Amygdala (tissue), 56 donors: Measurements from ENCODE around the gene SLC25A4.
A peak's percentile ranks its signal among the peaks of the same experiment; 100 is the strongest.

Experiments used
- DNase-seq, 56 donors: peaks; one replicate each; lab custom pipeline; 2025; lab: John Stamatoyannopoulos, UW

Gene SLC25A4

DNA sequence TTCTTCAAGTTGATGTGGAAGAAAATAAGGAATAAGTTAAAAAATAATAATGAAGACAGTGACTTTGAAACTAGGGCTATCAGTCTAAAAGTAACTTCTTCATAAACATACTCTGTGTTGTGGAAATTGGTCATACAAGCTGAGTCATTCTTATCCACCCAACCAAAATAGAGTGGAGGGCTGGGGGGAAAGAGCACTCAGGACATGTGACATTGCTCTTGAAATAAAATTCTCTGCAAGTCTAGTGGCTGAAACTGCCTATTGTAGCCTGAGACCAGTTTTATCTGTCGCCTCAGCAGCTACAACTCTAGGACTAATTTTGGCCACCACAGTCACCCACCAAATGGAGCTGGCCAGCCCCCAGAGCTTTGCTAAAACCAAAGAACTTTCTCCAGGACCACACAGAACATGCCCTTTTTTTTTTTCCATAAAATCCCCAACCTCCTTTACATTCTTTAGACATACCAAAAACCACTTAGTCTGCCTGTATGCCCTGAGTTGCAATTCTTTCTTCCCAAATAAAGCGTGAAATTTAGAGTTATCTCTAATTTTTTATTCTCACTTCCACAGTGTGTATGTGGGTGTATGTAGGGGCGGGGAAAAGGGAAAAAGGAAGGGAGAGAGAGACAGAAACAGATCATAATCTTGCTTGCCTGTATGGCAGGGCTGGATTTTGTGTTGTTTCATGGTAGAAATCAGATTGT lies 23.0 kb upstream of the SLC25A4 start:
- no peak for DNase-seq

DNA sequence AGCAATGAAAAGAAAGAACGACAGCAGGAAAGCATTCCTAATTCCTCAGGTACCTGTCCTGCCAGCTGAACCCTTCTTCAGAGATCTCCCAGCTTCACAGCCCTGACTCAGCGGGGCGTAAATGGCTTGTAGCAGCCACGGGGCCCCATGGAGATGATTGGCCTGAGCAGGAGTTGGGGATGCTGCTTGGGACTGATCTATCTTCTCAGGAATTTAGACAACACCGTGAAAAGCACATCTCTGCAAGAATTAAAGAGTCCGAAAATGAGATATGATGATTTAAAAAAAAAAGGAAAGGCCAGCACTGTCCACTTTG lies 22.5 kb upstream of the SLC25A4 start:
- no peak for DNase-seq

DNA sequence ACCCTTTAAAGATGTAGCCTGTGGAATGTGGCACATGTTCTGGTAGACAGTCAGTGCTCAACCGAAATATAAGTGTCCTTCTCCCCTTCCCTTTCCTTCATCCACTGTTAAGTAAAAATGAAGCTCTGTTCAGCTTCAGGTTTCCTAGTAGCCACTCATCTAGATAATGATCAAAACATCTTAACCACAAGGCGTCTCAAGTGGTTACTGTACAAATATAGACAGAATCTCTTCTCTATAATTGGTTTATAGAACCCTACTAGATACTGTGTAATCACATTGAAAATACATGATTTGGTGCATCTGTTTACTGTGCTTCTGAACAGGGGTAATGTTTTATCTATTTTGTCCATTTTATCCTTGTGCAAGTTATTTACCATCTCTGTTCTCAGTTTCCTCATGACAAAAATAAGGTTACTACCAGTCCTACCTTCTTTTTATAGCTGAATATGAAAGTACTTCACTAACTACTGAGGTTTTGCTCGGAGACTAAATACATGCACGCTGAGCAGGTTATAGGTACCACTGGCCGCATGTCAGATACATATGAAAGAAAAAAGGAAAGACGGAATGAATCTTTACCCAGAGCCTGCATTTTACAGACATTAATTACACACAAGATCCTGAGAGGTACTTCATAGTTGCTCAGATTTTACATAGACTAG lies 20.3 kb upstream of the SLC25A4 start:
- no peak for DNase-seq

DNA sequence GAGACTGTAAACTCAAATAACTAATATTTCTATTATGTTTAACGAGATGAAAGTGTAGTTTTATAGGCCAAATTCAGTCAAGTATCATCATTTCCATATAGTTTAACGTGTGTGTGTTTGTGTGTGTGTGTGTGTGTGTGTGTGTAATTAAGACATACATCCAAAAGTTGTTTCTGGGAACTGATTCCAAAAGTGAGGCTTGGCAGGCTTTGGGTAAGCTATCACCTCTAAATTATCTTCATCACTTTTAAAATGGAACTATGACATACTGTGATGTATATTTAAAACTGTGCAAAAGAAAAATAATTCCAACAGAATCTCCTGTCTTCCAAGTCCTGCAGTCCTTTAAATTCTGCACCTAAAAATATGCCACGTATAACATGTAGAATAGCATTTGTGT lies 19.1 kb upstream of the SLC25A4 start:
- no peak for DNase-seq

DNA sequence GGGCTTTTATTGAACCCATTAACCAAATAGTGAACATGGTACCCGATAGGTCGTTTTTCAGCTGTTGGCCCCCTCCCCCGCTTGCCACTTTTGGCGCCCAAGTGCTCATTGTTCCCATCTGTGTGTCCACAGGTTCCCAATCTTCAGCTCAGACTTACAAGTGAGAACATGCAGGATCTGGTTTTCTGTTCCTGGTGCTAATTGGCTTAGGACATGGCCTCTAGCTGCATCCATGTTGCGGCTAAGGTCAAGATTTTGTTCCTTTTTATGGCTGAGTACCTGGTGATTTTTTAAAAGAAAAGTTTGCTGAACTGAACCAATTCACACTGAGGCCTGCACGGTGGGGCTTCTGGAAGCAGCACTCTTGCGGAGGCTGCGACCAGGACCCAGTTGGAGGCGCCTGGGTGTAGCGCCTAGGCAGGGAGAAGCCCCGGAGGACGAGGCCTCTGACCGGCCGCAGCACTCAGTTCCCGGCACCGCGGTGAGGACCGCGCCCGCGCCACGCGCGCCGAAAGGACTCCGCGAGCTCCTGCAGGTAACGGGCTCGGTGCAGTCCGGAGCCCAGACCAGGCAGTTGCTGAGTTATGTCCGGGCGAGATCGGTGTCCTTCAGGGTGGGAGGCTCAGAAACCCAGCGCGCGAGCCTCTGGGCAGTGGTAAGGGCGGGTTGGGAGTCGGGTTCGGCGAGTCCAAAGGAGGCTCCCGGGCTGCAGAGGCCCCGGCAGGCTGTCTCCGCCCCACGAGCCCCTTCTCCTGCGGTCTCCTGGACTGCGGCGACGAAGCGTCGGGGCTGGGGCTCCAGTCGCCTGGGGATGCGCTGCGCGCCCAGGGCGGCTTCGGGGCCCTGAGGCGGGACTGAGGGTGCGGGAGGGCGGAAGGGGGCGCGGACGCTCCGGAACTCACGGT lies 15.8 kb upstream of the SLC25A4 start:
- peak in 1 of 56 donors; percentile 37 for DNase-seq

DNA sequence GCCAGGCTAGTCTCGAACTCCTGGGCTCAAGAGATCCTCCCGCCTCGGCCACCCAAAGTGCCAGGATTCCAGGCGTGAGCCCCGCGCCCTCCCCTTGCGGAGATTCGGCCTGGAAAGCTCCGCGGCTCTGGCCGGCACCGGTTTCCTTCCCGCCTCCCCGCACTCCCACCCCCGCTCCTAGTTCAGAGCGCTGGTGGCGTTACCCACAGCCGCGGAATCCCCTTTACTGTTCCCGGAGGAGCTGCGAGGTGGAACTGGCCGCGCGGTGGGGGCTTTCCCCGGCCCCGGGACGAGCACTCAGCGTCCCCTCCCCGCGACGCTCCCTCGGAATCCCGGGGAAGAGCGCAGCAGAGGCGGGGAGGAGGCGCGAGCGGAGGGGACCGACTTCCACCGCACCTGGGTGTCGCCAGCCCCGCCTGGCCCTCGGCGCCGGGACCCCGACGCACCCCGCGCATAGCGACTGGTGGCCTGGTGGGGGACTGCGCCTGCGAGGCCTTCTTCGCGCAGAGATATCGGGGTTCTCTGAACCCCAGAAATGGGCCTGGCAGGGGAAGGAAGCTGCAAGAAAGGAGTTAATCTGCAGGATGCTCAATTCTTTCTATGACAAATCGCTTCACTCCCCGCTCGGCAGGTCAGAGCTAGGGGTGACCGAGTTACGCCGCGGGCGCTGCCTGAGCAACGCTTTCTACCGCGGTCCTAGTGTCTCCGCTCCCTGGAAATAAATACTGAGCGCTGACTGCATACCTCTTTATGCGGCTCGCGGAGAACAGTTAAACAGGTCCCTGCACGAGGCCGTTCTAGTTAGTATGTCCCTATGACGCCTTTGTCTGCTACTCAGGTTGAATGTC lies 14.6 kb upstream of the SLC25A4 start:
- DNase-seq = peak in 10 of 56 donors; percentile 10 to 59 (median 26)

GRCh38 chr4:185134307-185134869 lies 8.7 kb upstream of the SLC25A4 start:
- peak in 1 of 56 donors; percentile 55 for DNase-seq

DNA sequence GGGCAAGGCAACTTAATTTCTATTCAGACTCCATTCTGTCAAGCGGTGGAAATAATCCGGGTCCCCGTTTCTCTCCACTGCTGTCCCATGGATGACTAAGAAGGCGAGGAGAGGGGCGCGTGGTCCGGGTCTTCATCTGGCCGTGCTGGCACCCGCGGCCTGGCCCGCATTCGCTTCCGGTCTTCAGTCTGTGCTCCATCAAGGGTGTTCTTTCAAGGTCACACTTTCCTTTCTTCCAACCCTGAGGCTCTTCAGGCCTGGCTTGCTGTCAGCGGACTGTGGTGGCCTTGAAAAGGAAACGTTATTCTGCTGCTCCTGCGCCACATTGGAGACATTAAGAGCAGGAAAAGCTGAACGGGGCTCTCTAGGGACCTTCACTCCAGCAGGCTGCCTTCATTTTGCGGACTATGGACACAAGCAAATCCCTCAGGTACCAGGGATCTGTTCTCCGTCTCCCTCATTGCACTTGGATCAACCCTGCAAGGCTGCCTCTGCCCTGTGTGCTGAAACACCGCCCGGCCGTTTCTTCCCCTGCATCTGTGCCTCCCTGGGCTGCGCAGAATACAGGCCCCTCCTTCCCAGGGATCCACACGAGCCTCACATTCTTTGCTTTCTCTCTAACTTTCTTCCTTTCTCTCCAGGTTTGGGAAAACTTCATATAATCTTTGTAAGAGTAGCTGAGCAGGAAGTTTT lies 5.7 kb upstream of the SLC25A4 start:
- no peak for DNase-seq

GRCh38 chr4:185138161-185138560 lies 4.9 kb upstream of the SLC25A4 start:
- no peak for DNase-seq

DNA sequence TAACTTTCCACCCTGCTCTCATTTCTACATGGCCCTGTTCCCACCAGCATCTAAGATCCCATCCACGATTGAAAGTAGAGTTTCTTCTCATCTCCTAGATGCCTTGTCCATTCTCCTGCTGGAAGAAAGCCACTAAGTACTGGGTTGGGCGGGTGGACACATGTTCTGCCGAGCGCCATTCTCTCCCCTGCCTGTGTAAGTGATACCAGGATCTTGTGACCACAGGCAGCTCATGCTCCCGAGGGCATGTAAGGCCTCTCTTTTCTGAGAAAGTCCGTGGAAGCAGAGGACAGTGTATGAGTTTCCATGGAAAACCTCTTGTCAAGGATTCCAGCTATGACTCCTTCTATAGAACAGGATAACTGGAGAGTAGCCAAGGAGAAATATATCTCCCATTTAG lies 3.3 kb upstream of the SLC25A4 start:
- no peak for DNase-seq

GRCh38 chr4:185141777-185142176 lies 1.3 kb upstream of the SLC25A4 start:
- DNase-seq = no peak

GRCh38 chr4:185142564-185142911 lies 528 bp upstream of the SLC25A4 start:
- peak in 3 of 56 donors; percentile 18 to 66 (median 57) for DNase-seq

- peak in 23 of 56 donors; percentile 9 to 61 (median 37) for DNase-seq
Measured at GRCh38 chr4:185143601-185143969, 519 bp downstream of the SLC25A4 start.

DNA sequence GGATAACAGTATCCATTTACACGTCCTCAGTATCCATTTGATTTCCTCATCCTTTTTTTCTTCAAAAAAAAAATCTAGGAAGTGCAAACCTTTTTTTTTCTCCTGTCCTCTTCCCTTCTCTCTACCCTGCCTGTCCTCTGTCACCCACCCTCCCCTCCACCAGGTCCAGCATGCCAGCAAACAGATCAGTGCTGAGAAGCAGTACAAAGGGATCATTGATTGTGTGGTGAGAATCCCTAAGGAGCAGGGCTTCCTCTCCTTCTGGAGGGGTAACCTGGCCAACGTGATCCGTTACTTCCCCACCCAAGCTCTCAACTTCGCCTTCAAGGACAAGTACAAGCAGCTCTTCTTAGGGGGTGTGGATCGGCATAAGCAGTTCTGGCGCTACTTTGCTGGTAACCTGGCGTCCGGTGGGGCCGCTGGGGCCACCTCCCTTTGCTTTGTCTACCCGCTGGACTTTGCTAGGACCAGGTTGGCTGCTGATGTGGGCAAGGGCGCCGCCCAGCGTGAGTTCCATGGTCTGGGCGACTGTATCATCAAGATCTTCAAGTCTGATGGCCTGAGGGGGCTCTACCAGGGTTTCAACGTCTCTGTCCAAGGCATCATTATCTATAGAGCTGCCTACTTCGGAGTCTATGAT lies 1.7 kb downstream of the SLC25A4 start:
- peak in 4 of 56 donors; percentile 12 to 29 (median 20) for DNase-seq

DNA sequence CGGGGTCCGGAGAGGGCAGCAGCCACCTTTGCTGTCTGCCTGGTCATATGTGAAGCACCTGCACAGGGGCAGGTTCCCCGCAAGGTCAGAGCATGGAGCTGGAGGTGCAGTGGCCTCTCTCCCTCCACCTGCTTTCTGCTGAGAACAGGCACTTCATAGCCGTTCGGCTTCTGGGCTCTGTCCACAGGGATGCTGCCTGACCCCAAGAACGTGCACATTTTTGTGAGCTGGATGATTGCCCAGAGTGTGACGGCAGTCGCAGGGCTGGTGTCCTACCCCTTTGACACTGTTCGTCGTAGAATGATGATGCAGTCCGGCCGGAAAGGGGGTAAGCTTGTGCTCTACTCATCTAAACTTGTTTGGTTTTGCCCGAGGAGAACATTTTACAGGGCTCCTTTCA lies 2.5 kb downstream of the SLC25A4 start:
- peak in 7 of 56 donors; percentile 8 to 32 (median 14) for DNase-seq

DNA sequence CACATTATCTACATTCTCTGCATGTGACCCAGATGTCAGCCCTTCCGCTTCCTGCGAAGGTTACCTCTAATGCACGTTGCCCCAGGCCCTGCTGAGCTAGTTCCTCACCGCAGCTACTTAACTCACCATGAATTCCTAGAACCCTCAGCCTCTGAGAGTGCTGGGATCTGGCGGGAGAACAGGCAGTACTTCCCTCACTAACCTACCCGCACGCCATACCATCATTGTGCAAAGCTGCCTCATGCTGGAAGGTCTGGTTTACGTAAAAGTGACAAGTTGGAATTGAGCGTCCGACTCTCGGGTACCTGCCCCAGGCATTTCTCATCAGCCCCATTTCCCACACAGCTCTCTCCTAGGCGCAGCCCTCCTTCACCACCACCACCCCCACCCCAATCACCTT lies 6.3 kb downstream of the SLC25A4 start:
- no peak for DNase-seq

- DNase-seq = no peak
Measured at GRCh38 chr4:185151296-185151695, 8.2 kb downstream of the SLC25A4 start.

GRCh38 chr4:185165605-185166063 lies 22.6 kb downstream of the SLC25A4 start:
- no peak for DNase-seq

GRCh38 chr4:185167234-185167633 lies 24.2 kb downstream of the SLC25A4 start:
- no peak for DNase-seq
